Smooth muscle cell (in vitro differentiated cells): Measurements from ENCODE around the gene PCYT1A. TPM values are rescaled to one million over a fixed set of nuclear protein-coding genes. Genes with fewer than 3 reads are reported as not detected.

Experiments used
- DNase-seq: peaks from one replicate; lab custom pipeline; 2025; ENCODE audit not compliant: unreplicated experiment; lab: John Stamatoyannopoulos, UW
- H2AFZ ChIP-seq: fragments of 200-600 bp; sonication (generic); 2 replicates; pipeline ENCODE4 v1.6.0; 2016; ENCODE audit warnings: antibody characterized with exemption, low read depth, mild to moderate bottlenecking
- H3F3A ChIP-seq: fragments of 200-600 bp; sonication (generic); 2 replicates; pipeline ENCODE4 v1.6.0; 2017; ENCODE audit warnings: antibody characterized with exemption, low read depth
- H3K27ac ChIP-seq: fragments of 200-600 bp; sonication (generic); 2 replicates; pipeline ENCODE4 v1.5.1; 2016; ENCODE audit warnings: low read depth, mild to moderate bottlenecking
- H3K27me3 ChIP-seq: fragments of 200-600 bp; sonication (generic); 2 replicates; pipeline ENCODE4 v1.6.1; 2016; ENCODE audit warnings: low read depth, mild to moderate bottlenecking
- H3K36me3 ChIP-seq: fragments of 200-600 bp; sonication (generic); 2 replicates; pipeline ENCODE4 v1.5.1; 2016; ENCODE audit warnings: low read depth
- H3K4me1 ChIP-seq: fragments of 200-600 bp; sonication (generic); 2 replicates; pipeline ENCODE4 v1.5.1; 2016; ENCODE audit warnings: low read depth
- H3K4me2 ChIP-seq: fragments of 200-600 bp; sonication (generic); 2 replicates; pipeline ENCODE4 v1.6.0; 2016; ENCODE audit warnings: mild to moderate bottlenecking
- H3K4me3 ChIP-seq: fragments of 200-600 bp; sonication (generic); 2 replicates; pipeline ENCODE4 v1.5.1; 2016; ENCODE audit warnings: mild to moderate bottlenecking
- H3K79me2 ChIP-seq: fragments of 200-600 bp; sonication (generic); 2 replicates; pipeline ENCODE4 v1.6.0; 2016; ENCODE audit warnings: low read depth, mild to moderate bottlenecking
- H3K9ac ChIP-seq: fragments of 200-600 bp; sonication (generic); 2 replicates; pipeline ENCODE4 v1.6.0; 2016; ENCODE audit warnings: low read depth
- H3K9me3 ChIP-seq: fragments of 200-600 bp; sonication (generic); replicated peaks from 2 replicates; pipeline ENCODE4 v1.5.1; 2016; ENCODE audit warnings: low read depth
- H4K20me1 ChIP-seq: fragments of 200-600 bp; sonication (generic); 2 replicates; pipeline ENCODE4 v1.6.0; 2016; ENCODE audit warnings: low read depth
- WGBS: methylation state at CpG from one replicate; pipeline ENCODE4 v1.1.7; 2016; ENCODE audit warnings: low lambda C conversion rate; 5-methylcytosine and 5-hydroxymethylcytosine counted together
- polyA plus RNA-seq: library from polyadenylated mRNA; unstranded; fragments of >200 nt; fragmentation: Nextera tagmentation; extraction: Ambion mirVana; gene quantifications from 2 replicates; pipeline ENCODE4 v1.2.1, GENCODE V29; 2016
- total RNA-seq: library from RNA; depleted of rRNA; stranded (reverse); fragments of >200 nt; gene quantifications from 2 replicates; pipeline ENCODE4 v1.2.3, GENCODE V29; 2014
- TF ChIP-seq, protein P1 (sequence below): fragments of 200-600 bp; sonication (generic); IDR thresholded peaks from 2 replicates; pipeline ENCODE4 v1.5.1; 2017; ENCODE audit warnings: borderline replicate concordance, mild to moderate bottlenecking, antibody characterized with exemption; ENCODE audit not compliant: insufficient read depth, poor library complexity, severe bottlenecking

The PCYT1A gene
- total and polyA plus RNA-seq, 2 experiments from 2014 or later, result 19.7 to 68.3 TPM

- no peak overlapping the region for H3K9ac ChIP-seq
- no peaks in the 10 kb centered on the region for H3F3A ChIP-seq
- H3K4me1 ChIP-seq, result no peaks in the 10 kb centered on the region
- WGBS, result 100% methylated on average over 2 of the region's 3 CpGs
- H3K79me2 ChIP-seq, result no peaks in the 10 kb centered on the region
- H3K27ac ChIP-seq, result no peak overlapping the region
- no peaks in the 10 kb centered on the region for H3K27me3 ChIP-seq
- TF ChIP-seq, protein P1, sequence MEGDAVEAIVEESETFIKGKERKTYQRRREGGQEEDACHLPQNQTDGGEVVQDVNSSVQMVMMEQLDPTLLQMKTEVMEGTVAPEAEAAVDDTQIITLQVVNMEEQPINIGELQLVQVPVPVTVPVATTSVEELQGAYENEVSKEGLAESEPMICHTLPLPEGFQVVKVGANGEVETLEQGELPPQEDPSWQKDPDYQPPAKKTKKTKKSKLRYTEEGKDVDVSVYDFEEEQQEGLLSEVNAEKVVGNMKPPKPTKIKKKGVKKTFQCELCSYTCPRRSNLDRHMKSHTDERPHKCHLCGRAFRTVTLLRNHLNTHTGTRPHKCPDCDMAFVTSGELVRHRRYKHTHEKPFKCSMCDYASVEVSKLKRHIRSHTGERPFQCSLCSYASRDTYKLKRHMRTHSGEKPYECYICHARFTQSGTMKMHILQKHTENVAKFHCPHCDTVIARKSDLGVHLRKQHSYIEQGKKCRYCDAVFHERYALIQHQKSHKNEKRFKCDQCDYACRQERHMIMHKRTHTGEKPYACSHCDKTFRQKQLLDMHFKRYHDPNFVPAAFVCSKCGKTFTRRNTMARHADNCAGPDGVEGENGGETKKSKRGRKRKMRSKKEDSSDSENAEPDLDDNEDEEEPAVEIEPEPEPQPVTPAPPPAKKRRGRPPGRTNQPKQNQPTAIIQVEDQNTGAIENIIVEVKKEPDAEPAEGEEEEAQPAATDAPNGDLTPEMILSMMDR, result no peak
- no peak overlapping the region for H3K4me2 ChIP-seq
- no peaks in the 10 kb centered on the region for H4K20me1 ChIP-seq
- H3K9me3 ChIP-seq, result no peaks in the 10 kb centered on the region
- H3K4me3 ChIP-seq, result no peak overlapping the region
- H3K36me3 ChIP-seq, result no peaks in the 10 kb centered on the region
- DNase-seq, result no peak
- H2AFZ ChIP-seq, result no peak overlapping the region
Measured at GRCh38 chr3:196203846-196204245, 83.7 kb downstream of the PCYT1A start.

GRCh38 chr3:196202516-196202970 is 85.0 kb downstream of the PCYT1A start:
- H3K27me3 ChIP-seq, result no peaks in the 10 kb centered on the region
- no peaks in the 10 kb centered on the region for H3K4me1 ChIP-seq
- no peaks in the 10 kb centered on the region for H3F3A ChIP-seq
- no peak overlapping the region for H3K4me2 ChIP-seq
- no peak overlapping the region for H3K27ac ChIP-seq
- no peak overlapping the region for H3K4me3 ChIP-seq
- 85% methylated on average over 21 of the region's 21 CpGs for WGBS
- H3K9me3 ChIP-seq, result no peaks in the 10 kb centered on the region
- H3K9ac ChIP-seq, result no peak overlapping the region
- H2AFZ ChIP-seq, result no peak overlapping the region
- no peaks in the 10 kb centered on the region for H4K20me1 ChIP-seq
- TF ChIP-seq, protein P1, result no peak
- no peaks in the 10 kb centered on the region for H3K79me2 ChIP-seq
- DNase-seq, result no peak
- H3K36me3 ChIP-seq, result no peaks in the 10 kb centered on the region

- Histone ChIP-seq H3K4me1 (no peaks in the 10 kb centered on the region), H3K36me3 (no peaks in the 10 kb centered on the region), H3K4me3 (no peak overlapping the region), H3K9ac (no peak overlapping the region), H3K9me3 (no peaks in the 10 kb centered on the region), H3K79me2 (no peaks in the 10 kb centered on the region), H3K27me3 (no peaks in the 10 kb centered on the region), H3F3A (no peaks in the 10 kb centered on the region), H4K20me1 (no peaks in the 10 kb centered on the region), H2AFZ (no peak overlapping the region), H3K4me2 (no peak overlapping the region), H3K27ac (no peak overlapping the region)
- DNase-seq, result no peak
- TF ChIP-seq, protein P1, result no peak
- 88% methylated on average over 17 of the region's 19 CpGs for WGBS
Measured at GRCh38 chr3:196198771-196199753, 88.5 kb downstream of the PCYT1A start.
